Pons (tissue), 1 donor: ENCODE data around the gene SBK1.

Experiments used
- DNase-seq: peaks from one replicate; pipeline ENCODE4 v3.0.0-alpha.2; 2016; ENCODE audit warnings: low spot score

SBK1 gene

GRCh38 chr16:28282045-28282444 lies 10.3 kb upstream of the SBK1 start:
- no peak for DNase-seq

- no peak for DNase-seq
These were observed 9.2 kb upstream of the SBK1 start for GRCh38 chr16:28283173-28283572.

- DNase-seq, result no peak
These were observed 8.3 kb upstream of the SBK1 start for GRCh38 chr16:28283798-28284577.

GRCh38 chr16:28285649-28286048 lies 6.7 kb upstream of the SBK1 start:
- no peak for DNase-seq

- DNase-seq, result no peak
These were observed 4.2 kb upstream of the SBK1 start for GRCh38 chr16:28288114-28288513.

- no peak for DNase-seq
These were observed 3.3 kb upstream of the SBK1 start for GRCh38 chr16:28289048-28289447.

- DNase-seq, result no peak
These were observed 2.1 kb upstream of the SBK1 start for GRCh38 chr16:28289939-28290858.

- no peak for DNase-seq
These were observed 1.5 kb upstream of the SBK1 start for GRCh38 chr16:28290859-28291254.

GRCh38 chr16:28292731-28293600 lies 641 bp downstream of the SBK1 start:
- no peak for DNase-seq

GRCh38 chr16:28293601-28293960 lies 1.3 kb downstream of the SBK1 start:
- DNase-seq, result no peak

- DNase-seq, result no peak
These were observed 1.9 kb downstream of the SBK1 start for GRCh38 chr16:28294201-28294600.

- DNase-seq, result no peak
These were observed 3.0 kb downstream of the SBK1 start for GRCh38 chr16:28295276-28295675.

GRCh38 chr16:28297308-28297707 lies 5.0 kb downstream of the SBK1 start:
- DNase-seq, result no peak

- no peak for DNase-seq
These were observed 5.6 kb downstream of the SBK1 start for GRCh38 chr16:28297784-28298510.

- DNase-seq, result no peak
These were observed 6.2 kb downstream of the SBK1 start for GRCh38 chr16:28298511-28298878.

GRCh38 chr16:28300327-28300726 lies 8.0 kb downstream of the SBK1 start:
- DNase-seq, result no peak

GRCh38 chr16:28301154-28301553 lies 8.8 kb downstream of the SBK1 start:
- DNase-seq, result no peak

- no peak for DNase-seq
These were observed 9.3 kb downstream of the SBK1 start for GRCh38 chr16:28301620-28302019.

- DNase-seq, result no peak
These were observed 10.8 kb downstream of the SBK1 start for GRCh38 chr16:28303132-28303531.

- no peak for DNase-seq
These were observed 11.9 kb downstream of the SBK1 start for GRCh38 chr16:28304214-28304613.

GRCh38 chr16:28307936-28308335 lies 15.6 kb downstream of the SBK1 start:
- no peak for DNase-seq
